ENCODE results near the gene MCEE. TPM values are rescaled to one million over a fixed set of nuclear protein-coding genes. Genes with fewer than 3 reads are reported as not detected.

Gene MCEE
- total RNA-seq, 1 donor from 2014 or later, result 39.7 TPM

GRCh38 chr2:71066856-71067255 lies 63.2 kb downstream of the MCEE start:
- no peak for DNase-seq
- H3K9me3 ChIP-seq (replicated peaks), result no peaks in the 10 kb centered on the region
- no peak overlapping the region for H3K27ac ChIP-seq (replicated peaks)
- no peak for TF ChIP-seq CTCF (IDR thresholded peaks at IDR 0.05; ENCODE audit: borderline replicate concordance)
- H3K4me3 ChIP-seq, result peak overlapping the region; percentile 87
- intact Hi-C loops (cut with micrococcal nuclease), result no loop called here
- no peaks in the 10 kb centered on the region for H3K36me3 ChIP-seq
- peaks cover under 1% of the 10 kb centered on the region for H3K27me3 ChIP-seq (ENCODE audit: low read depth)
- peaks cover 45% of the 10 kb centered on the region for H3K4me1 ChIP-seq

GRCh38 chr2:71064754-71065621 lies 65.0 kb downstream of the MCEE start:
- DNase-seq, result no peak
- no peak for TF ChIP-seq CTCF (IDR thresholded peaks at IDR 0.05; ENCODE audit: borderline replicate concordance)
- intact Hi-C loops (cut with micrococcal nuclease), result no loop called here
- Histone ChIP-seq H3K4me1 (peaks cover 36% of the 10 kb centered on the region), H3K9me3 (replicated peaks) (no peaks in the 10 kb centered on the region), H3K4me3 (no peak overlapping the region), H3K36me3 (no peaks in the 10 kb centered on the region), H3K27ac (replicated peaks) (peak overlapping the region; percentile 39), H3K27me3 (ENCODE audit: low read depth) (peaks cover 19% of the 10 kb centered on the region)

GRCh38 chr2:71064110-71064611 lies 65.9 kb downstream of the MCEE start:
- Histone ChIP-seq H3K27me3 (ENCODE audit: low read depth) (peaks cover 23% of the 10 kb centered on the region), H3K9me3 (replicated peaks) (no peaks in the 10 kb centered on the region), H3K36me3 (no peaks in the 10 kb centered on the region), H3K4me3 (no peak overlapping the region), H3K27ac (replicated peaks) (peak overlapping the region; percentile 16), H3K4me1 (peaks cover 28% of the 10 kb centered on the region)
- intact Hi-C loops (cut with micrococcal nuclease), result no loop called here
- no peak for TF ChIP-seq CTCF (IDR thresholded peaks at IDR 0.05; ENCODE audit: borderline replicate concordance)
- DNase-seq, result no peak

GRCh38 chr2:71063216-71063615 lies 66.8 kb downstream of the MCEE start:
- peaks cover 29% of the 10 kb centered on the region for H3K27me3 ChIP-seq (ENCODE audit: low read depth)
- intact Hi-C loops (cut with micrococcal nuclease), result no loop called here

GRCh38 chr2:71060871-71061270 lies 69.2 kb downstream of the MCEE start:
- Histone ChIP-seq H3K4me3 (no peak overlapping the region), H3K9me3 (replicated peaks) (no peaks in the 10 kb centered on the region), H3K4me1 (peaks cover 10% of the 10 kb centered on the region), H3K36me3 (no peaks in the 10 kb centered on the region), H3K27me3 (ENCODE audit: low read depth) (peaks cover 39% of the 10 kb centered on the region), H3K27ac (replicated peaks) (no peak overlapping the region)
- intact Hi-C loops (cut with micrococcal nuclease), result no loop called here
- no peak for TF ChIP-seq CTCF (IDR thresholded peaks at IDR 0.05; ENCODE audit: borderline replicate concordance)
- no peak for DNase-seq

More at GRCh38 chr2:71063216-71063615, 66.8 kb downstream of the MCEE start:
- no peak overlapping the region for H3K27ac ChIP-seq (replicated peaks)
- no peaks in the 10 kb centered on the region for H3K36me3 ChIP-seq
- H3K4me1 ChIP-seq, result peaks cover 21% of the 10 kb centered on the region
- no peak overlapping the region for H3K4me3 ChIP-seq
- no peaks in the 10 kb centered on the region for H3K9me3 ChIP-seq (replicated peaks)
- no peak for TF ChIP-seq CTCF (IDR thresholded peaks at IDR 0.05; ENCODE audit: borderline replicate concordance)
- no peak for DNase-seq

All from left ventricle myocardium inferior (tissue), 1 donor.